GM19193 (cell line): ENCODE data around the gene TTC13.

Experiments used
- POLR2A ChIP-seq: IDR thresholded peaks from 4 replicates; pipeline ENCODE4 v1.6.1; 2011; ENCODE audit not compliant: insufficient read depth, insufficient read length; ENCODE audit errors: extremely low read depth

The TTC13 gene

DNA sequence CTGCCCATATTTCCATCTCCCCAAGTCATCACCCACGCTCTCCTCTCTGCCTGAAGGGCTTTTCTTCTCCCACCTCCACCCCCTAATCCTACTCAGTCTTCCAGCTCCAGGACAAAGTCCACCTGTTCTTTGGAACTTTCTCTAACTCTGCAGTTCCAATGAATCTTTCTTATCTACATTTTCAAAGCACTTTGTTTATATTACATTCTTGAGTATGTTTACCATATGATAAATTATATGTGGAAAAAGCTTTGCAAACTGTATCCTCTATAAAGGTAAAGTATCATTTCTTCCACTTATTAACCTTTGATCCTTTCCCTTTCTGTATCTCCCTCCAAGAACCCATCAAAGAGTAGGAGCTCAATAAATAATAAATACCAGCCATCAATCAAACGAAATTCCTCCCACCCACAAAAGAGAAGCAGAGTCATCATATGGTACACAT lies 39.7 kb downstream of the TTC13 start:
- TF ChIP-seq POLR2A: no peak

- no peak for TF ChIP-seq POLR2A
These were observed 41.3 kb downstream of the TTC13 start for GRCh38 chr1:230937371-230937770.

DNA sequence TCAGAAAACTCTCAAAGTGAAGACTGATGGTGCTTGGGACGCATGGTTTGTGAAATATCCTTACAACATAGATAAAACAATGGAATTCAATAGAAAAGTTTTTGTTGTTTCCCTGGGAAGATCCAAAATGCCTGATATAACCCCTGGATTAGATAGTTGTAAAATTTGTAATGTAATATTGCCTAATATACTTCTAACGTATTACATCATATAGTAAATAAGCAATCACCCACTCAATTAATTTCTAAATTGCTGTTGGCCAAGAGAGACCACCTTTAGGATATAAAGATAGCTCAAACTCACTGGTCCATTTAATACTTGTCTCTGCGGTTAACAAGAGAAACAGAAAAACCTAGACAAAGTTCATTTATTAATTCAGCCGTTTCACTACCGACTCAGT lies 42.2 kb downstream of the TTC13 start:
- no peak for TF ChIP-seq POLR2A

GRCh38 chr1:230935852-230936251 lies 42.8 kb downstream of the TTC13 start:
- no peak for TF ChIP-seq POLR2A

- no peak for TF ChIP-seq POLR2A
These were observed 47.7 kb downstream of the TTC13 start for GRCh38 chr1:230930986-230931385.

- TF ChIP-seq POLR2A: no peak
These were observed 52.5 kb downstream of the TTC13 start for GRCh38 chr1:230926182-230926581.

- TF ChIP-seq POLR2A: no peak
These were observed 53.1 kb downstream of the TTC13 start for GRCh38 chr1:230925608-230926007.

DNA sequence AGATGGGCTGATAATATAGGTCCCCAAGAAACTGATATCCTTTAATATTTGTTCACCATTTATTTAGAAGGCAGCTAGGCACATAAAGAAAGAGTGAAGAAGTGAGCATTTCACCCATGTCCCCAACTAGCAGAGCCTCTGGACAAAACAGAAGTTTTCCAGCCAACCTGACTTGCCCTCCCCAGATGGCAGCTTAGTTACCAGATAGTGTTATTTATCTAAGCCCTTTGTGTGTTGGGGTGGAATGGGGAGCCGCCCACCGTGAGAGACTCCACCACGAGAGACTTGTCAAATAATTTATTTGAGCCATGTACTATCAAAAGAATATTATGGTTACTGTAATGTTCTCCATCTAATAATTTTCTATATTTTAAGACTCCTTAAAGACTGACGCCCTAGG lies 55.5 kb downstream of the TTC13 start:
- TF ChIP-seq POLR2A: no peak

- TF ChIP-seq POLR2A: no peak
These were observed 56.0 kb downstream of the TTC13 start for GRCh38 chr1:230922620-230923019.

- TF ChIP-seq POLR2A: no peak
These were observed 59.5 kb downstream of the TTC13 start for GRCh38 chr1:230919207-230919606.

DNA sequence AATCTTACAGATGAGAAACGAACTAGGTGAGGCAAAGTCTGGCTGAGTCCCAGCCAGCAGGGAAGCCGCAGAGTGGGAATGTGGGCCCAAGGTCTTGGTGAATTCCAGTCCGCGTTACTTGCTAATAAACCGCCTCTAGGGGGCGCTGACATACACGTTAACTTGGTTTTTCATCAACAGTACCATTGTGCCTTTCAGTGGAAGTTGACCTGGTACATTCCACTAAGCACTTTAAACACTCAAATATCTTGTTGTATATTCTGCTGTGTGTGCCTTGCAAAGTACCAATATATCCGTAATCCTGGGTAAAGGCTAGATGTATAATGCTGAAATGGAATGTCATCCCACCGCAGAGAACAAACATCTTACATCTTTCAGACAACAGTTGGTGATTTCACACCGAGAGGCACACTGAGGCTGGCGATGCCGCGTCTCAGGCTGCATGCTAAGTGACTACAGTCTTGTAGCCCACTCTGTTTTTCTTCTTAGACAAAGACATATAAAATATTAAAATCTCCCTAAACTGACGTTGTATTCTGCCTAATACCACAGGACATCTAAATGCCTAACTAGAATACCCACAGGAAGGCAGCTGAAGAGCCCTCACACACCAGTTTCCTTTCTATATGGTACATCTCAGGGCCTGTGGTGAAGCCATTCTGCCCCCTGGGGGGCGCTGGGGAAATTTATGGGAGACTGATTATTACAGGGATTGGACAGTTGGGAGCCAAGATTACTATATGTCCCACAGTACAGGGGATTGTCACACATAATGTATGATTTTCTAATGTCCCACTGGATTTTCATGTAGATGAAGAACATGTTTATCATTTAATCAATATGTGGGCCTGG lies 61.2 kb downstream of the TTC13 start:
- no peak for TF ChIP-seq POLR2A

DNA sequence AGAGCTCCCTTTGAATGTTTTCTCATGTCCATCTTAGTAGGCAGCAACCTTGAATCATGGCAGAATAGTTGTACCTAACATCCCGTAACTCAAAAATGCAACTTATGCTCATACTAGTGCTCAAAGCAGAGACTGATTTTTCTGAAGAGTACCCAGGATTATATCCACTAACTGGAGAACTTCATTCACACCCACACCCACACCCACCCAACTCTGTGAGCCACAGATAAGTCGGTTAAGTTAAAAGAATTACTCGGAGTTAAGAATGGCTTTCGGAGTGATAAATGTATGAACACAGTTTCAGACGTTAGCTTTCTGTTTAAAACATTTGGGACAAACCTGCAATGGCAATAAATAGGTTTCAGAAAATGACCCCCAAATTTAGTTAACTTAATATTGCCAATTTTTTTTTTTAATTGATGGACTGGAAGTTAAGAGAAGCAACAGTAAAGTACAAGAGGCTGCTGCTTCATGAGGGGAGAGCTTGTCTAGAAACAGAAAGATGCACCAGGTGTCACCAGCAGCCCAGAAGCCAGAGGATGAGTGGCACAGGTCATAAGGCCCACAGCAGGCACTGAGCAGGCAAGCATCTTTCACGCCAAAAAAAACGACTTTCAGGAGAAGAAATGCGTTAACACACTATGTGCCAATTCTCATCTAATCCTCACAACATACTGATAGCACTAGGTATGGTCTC lies 61.9 kb downstream of the TTC13 start:
- no peak for TF ChIP-seq POLR2A

DNA sequence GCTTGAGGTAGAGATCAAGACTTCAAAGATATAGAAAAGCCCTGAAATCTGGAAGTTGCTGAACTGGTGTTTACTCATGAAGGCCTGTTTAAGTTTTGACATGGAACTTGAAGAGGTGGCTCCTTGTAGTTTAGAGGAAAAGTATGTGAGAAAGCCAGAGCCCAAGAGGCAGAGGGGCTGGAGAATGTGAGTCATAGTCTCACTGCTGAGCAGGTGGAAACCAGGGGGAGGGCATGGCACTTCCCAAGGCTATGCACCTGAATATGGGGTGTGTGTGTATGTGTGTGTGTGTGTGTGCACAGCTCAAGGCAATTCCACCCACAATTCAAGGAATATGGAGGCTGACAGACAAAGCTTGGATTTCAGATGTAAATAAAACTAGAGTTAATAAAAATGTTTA lies 63.6 kb downstream of the TTC13 start:
- no peak for TF ChIP-seq POLR2A

DNA sequence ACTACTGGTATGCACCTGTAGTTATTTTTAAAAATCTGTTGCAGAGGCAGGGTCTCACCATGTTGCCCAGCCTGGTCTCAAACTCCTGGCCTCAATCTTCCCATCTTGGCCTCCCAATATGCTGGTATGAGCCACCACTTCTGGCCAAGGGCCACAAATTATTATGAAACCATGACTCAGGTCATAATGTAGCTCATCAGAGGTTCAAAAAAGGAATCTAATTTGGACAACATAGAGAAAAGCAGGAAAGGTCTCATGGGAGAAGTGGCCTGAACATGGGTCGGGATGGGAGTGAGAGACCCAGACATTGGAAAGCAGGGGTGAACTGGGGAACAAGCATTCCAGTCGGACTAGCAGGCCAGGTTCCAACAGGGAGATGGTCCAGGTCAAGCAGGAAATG lies 65.2 kb downstream of the TTC13 start:
- TF ChIP-seq POLR2A: no peak

DNA sequence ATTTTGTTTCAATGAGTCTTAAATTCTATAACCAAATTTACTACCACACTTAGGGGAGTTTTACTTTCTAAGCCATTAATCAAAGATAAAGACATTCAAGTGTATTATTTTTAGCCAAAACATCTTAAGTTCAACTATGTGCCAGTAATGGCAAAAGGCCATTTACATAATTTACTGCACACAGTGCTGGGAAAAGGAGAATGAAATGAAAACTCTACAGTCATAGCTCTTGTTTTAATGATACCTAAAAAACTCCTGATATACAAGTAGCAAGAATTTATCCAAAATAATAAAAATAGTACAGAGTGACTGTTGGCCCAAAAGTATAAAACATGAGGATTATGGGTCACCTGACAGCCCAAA lies 67.9 kb downstream of the TTC13 start:
- no peak for TF ChIP-seq POLR2A
